Measurements from ENCODE around the gene MMADHC.

Gene MMADHC

GRCh38 chr2:149556452-149556851, 31.1 kb downstream of the MMADHC start:
- no peak for DNase-seq (ENCODE audit: low read depth in 2 of 2)

- no peak for DNase-seq (ENCODE audit: low read depth in 2 of 2)
These were observed 34.7 kb downstream of the MMADHC start for GRCh38 chr2:149552830-149553229.

GRCh38 chr2:149552226-149552625, 35.3 kb downstream of the MMADHC start:
- DNase-seq (ENCODE audit: low read depth in 2 of 2): no peak

- DNase-seq (ENCODE audit: low read depth in 2 of 2): no peak
These were observed 42.9 kb downstream of the MMADHC start for GRCh38 chr2:149544692-149545091.

- DNase-seq (ENCODE audit: low read depth in 2 of 2): no peak
These were observed 43.7 kb downstream of the MMADHC start for GRCh38 chr2:149543845-149544244.

GRCh38 chr2:149540138-149540537, 47.4 kb downstream of the MMADHC start:
- DNase-seq (ENCODE audit: low read depth in 2 of 2): no peak

GRCh38 chr2:149538138-149538833, 49.3 kb downstream of the MMADHC start:
- DNase-seq (ENCODE audit: low read depth in 2 of 2): no peak

- DNase-seq (ENCODE audit: low read depth in 2 of 2): no peak
These were observed 50.4 kb downstream of the MMADHC start for GRCh38 chr2:149537092-149537726.

- DNase-seq (ENCODE audit: low read depth in 2 of 2): no peak
These were observed 50.9 kb downstream of the MMADHC start for GRCh38 chr2:149536649-149537048.

GRCh38 chr2:149534674-149535073, 52.9 kb downstream of the MMADHC start:
- no peak for DNase-seq (ENCODE audit: low read depth in 2 of 2)

GRCh38 chr2:149528983-149529382, 58.6 kb downstream of the MMADHC start:
- DNase-seq (ENCODE audit: low read depth in 2 of 2): no peak

GRCh38 chr2:149527998-149528755, 59.4 kb downstream of the MMADHC start:
- no peak for DNase-seq (ENCODE audit: low read depth in 2 of 2)

- DNase-seq (ENCODE audit: low read depth in 2 of 2): no peak
These were observed 60.9 kb downstream of the MMADHC start for GRCh38 chr2:149526689-149527088.

- no peak for DNase-seq (ENCODE audit: low read depth in 2 of 2)
These were observed 62.3 kb downstream of the MMADHC start for GRCh38 chr2:149525323-149525722.

Measured in activated CD4-positive, alpha-beta T cell treated with anti-CD3 and anti-CD28 coated beads for 24 hours (primary cell).